ENCODE measurements around the gene MBD5.

- no peak for TF ChIP-seq EP300 (IDR thresholded peaks at IDR 0.05; ENCODE audit: borderline replicate concordance in 1 of 2, low read depth in 1 of 2, low read length in 1 of 2)
- TF ChIP-seq FOXJ3 (CRISPR knock-in tag; IDR thresholded peaks at IDR 0.05) = no peak
- TF ChIP-seq JUND (IDR thresholded peaks at IDR 0.05) = no peak
- no peak for TF ChIP-seq CTCF (IDR thresholded peaks at IDR 0.05)
- TF ChIP-seq REST (IDR thresholded peaks at IDR 0.05; ENCODE audit: low read depth, low read length) = no peak
- no peak for TF ChIP-seq YY1 (IDR thresholded peaks at IDR 0.05; ENCODE audit: low read depth)
- no peak for TF ChIP-seq TAF1 (IDR thresholded peaks at IDR 0.05; ENCODE audit: borderline replicate concordance, low read depth, low read length)
- TF ChIP-seq CHD2 (IDR thresholded peaks at IDR 0.05; ENCODE audit: low read length, partially characterized antibody) = no peak
- no peak for TF ChIP-seq RFX5 (IDR thresholded peaks at IDR 0.05; ENCODE audit: low read length)
- TF ChIP-seq POLR2AphosphoS5 (IDR thresholded peaks at IDR 0.05; ENCODE audit: low read depth, low read length) = no peak
- TF ChIP-seq SMC3 (IDR thresholded peaks at IDR 0.05; ENCODE audit: low read depth, low read length) = no peak
Observed at GRCh38 chr2:148475626-148476025, 454.7 kb downstream of the MBD5 start.

Measured in SK-N-SH (cell line).